GM10847 (cell line): ENCODE measurements around the gene HOXD4.

Experiments
- POLR2A ChIP-seq: IDR thresholded peaks from 2 replicates; pipeline ENCODE4 v1.6.1; 2011; ENCODE audit not compliant: insufficient read length; ENCODE audit errors: extremely low read depth

Gene HOXD4

GRCh38 chr2:176154576-176155252, 3.4 kb downstream of the HOXD4 start:
- no peak for TF ChIP-seq POLR2A

GRCh38 chr2:176155356-176156044, 4.2 kb downstream of the HOXD4 start:
- TF ChIP-seq POLR2A: no peak

- no peak for TF ChIP-seq POLR2A
These were observed 5.0 kb downstream of the HOXD4 start for GRCh38 chr2:176156301-176156806.

- TF ChIP-seq POLR2A: no peak
These were observed 5.6 kb downstream of the HOXD4 start, which contains the start of gene HOXD3 for GRCh38 chr2:176156807-176157498. HOXD3 (plus strand) TSS chr2:176157307; CDS start chr2:176169115, 11,808 bp downstream.

- TF ChIP-seq POLR2A: no peak
These were observed 6.3 kb downstream of the HOXD4 start for GRCh38 chr2:176157499-176158185.

GRCh38 chr2:176158186-176158591, 6.8 kb downstream of the HOXD4 start:
- no peak for TF ChIP-seq POLR2A

GRCh38 chr2:176158855-176159662, 7.7 kb downstream of the HOXD4 start:
- TF ChIP-seq POLR2A: no peak

GRCh38 chr2:176159663-176160250, 8.4 kb downstream of the HOXD4 start:
- no peak for TF ChIP-seq POLR2A

GRCh38 chr2:176160251-176160985, 9.1 kb downstream of the HOXD4 start:
- no peak for TF ChIP-seq POLR2A

GRCh38 chr2:176160986-176161824, 9.9 kb downstream of the HOXD4 start:
- no peak for TF ChIP-seq POLR2A

GRCh38 chr2:176161825-176162626, 10.7 kb downstream of the HOXD4 start:
- no peak for TF ChIP-seq POLR2A
